HG03060 (cell line): Measurements from ENCODE around the gene RPS19.
"Not testable (repeated sequence)": the region's sequence is repeated elsewhere in the genome, so short reads cannot be mapped to it uniquely, and the experiment has no call there.

Experiments
- ATAC-seq: cut with Tn5 transposase; IDR thresholded peaks from one replicate; pipeline ENCODE4 v1.9.1; 2021; ENCODE audit warnings: low read depth, moderate number of reproducible peaks; ENCODE audit not compliant: unreplicated experiment

The RPS19 gene

DNA sequence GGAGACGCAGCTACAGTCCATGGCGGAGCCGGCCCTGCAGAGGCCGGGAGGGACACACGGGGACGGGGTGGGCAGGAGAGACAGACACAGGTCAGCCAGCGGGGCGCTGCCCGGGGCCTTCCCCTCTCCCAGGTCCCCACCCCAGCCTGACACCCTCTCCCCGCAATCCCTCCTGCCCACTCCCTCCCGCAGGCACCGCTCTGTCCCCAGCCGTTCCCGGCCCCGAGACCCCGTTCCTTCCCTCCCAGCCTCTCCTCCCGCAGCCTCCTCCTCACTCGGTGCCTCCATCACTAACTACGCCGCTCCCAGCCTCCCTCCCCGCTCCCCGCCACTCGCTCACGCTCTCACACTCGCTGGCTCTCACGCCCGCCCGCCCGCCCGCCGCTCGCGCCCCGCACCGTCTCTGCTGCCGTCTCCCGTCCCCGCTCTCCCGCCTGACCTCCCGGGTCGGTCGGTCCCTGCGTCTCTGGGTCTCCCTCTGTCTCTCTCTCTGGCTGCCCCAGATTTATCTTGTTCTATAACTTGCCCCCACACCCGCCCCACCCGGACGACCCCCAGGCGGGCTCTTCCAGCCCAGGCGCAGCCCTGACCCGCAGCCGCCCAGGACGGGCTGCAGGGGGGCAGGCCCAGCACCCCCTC, 53.0 kb downstream of the RPS19 start:
- ATAC-seq, result no peak

- no peak for ATAC-seq
These were observed 53.7 kb downstream of the RPS19 start for GRCh38 chr19:41913538-41914423.

DNA sequence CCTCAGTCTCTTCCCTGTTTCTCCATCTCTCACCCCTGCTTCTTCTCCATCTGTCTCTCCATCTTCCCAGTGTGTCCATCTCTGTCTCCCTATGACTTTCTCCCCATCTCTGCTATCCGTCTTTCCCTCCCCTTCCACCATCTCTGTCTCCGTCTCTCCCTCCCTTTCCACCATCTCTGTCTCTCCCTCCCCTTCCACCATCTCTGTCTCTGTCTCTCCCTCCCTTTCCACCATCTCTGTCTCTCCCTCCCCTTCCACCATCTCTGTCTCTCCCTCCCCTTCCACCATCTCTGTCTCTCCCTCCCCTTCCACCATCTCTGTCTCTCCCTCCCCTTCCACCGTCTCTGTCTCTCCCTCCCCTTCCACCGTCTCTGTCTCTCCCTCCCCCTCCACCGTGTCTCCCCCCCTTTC, 54.4 kb downstream of the RPS19 start:
- ATAC-seq, result not testable (repeated sequence)

DNA sequence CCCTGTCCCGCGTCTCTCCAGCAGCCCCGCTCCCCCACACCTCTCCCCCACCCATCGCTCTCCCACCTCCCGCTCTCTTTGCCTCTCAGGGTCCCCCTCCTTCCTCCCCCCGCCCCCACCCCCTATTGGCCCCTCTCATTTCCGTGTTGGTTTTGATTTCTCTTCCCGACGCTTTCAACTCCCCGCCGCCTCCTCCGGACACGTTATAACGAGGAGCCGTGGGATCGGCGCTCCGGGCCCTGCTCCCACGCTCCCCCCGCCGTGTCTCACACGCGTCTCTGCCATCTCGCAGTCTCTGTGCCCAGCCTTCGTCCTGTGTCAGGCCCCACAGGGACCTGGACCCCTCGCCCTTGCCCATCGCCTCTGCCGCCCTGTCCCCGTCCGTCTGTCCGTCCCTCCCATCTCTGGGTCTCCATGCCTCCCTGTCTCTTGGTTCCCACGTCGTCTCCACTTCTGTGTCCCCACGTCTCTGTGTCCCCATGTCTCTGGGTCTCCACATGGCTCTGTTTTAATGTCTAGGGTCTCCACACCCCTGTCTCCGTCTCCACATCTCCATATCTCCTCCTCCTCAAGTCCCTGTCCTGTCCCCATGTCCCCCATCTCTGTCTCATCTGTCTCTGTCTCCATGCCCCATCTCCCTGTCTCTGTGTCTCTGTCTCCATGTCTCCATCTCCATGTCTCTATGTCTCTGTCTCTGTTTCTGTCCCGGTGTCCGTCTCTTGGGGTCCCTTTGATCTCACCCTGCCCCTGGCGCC, 55.1 kb downstream of the RPS19 start:
- ATAC-seq, result no peak

GRCh38 chr19:41915776-41916414, 55.8 kb downstream of the RPS19 start:
- no peak for ATAC-seq

DNA sequence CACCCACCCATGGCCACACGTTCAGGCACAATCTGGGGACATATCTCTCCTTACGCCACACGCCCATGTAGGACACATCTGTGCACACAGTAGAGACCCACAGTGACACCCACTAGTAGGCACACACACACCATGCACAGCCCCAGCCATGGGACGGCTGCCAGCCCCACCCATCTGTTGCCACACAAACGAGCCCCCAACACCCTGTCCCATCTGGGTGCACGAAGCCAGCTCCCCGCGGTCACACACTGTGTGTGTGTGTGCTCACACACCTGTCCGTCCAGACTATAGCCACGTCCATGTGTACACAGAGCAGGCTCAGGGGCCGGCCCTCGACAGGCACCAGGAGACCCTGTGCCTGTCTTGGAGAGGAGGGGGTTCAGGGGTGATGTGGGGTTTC, 57.6 kb downstream of the RPS19 start:
- ATAC-seq, result no peak

DNA sequence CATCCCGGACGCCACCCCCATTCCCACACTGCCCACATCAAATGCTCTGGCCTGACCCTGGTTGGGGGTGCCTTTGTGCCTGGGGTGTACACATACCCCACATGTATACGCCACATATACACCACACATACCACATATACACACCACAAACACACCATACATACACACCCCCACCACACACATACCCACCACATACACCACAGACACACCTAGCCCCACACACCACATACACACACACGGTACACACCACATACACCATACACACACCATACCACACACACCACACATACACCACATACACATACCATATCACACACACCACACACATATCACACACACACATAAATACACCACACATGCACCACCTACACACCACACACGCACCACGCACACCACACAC, 58.0 kb downstream of the RPS19 start:
- no peak for ATAC-seq

GRCh38 chr19:41918653-41919244, 58.7 kb downstream of the RPS19 start:
- ATAC-seq, result no peak

DNA sequence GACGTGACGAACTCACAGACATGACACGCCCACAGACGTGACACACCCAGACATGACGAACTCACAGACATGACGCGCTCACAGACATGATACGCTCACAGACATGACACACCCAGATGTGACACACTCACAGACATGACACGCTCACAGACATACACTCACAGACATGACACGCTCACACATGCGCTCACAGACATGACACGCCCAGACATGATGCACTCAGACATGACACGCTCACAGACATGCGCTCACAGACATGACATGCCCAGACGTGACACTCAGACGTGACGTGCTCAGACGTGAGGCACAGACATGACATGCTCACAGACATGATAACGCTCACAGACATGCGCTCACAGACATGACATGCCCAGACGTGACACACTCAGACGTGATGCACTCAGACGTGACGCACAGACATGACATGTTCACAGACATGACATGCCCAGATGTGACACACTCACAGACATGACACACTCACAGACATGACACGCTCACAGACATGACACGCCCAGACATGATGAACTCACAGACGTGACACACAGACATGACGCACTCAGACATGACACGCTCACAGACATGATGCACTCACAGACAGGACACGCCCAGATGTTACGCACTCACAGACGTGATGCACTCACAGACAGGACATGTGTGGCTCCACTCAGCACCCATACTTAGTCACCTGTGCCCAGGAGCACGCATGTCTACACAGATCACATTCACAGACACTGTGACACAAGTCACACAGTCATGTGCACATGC, 60.1 kb downstream of the RPS19 start:
- no peak for ATAC-seq

DNA sequence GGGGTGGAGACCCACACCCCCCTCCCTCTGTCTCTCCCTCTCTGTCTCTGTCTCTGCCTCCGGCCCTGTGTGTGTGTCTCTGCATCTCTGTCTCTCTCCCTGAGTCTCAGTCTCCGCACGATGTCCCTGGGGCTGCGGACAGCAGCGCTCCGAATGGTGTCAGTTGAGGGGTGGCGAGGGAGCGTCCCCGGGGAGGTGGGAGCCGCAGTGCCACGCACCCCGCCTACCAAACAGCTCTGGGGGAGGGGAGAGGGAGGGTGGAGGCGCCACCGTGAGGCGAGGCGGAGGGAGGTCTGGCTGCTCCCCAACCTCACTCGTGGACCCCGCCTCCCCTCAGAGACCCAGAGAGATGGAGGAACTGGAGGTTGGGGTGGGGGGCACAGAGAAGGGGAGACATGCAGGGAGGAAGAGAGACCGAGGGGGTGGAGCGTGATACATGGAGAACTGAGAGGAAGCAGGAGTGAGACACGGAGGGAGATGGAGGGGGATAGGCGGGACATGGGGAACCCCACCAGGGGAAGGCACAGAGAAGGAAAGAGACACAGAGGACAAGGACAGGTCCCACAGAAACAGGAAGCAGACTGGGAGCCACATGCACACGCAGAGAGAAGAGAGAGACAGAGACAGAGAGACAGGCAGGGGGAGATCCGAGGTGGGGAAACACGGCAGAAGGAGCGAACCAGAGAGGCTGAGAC, 61.0 kb downstream of the RPS19 start:
- ATAC-seq, result no peak

GRCh38 chr19:41921577-41922576, 61.8 kb downstream of the RPS19 start:
- no peak for ATAC-seq
